Ishikawa (cell line): Measurements from ENCODE around the gene C17orf50.

ENCODE experiments used
- CREB1 ChIP-seq: IDR thresholded peaks from 2 replicates; pipeline ENCODE4 v1.6.1; 2012; ENCODE audit warnings: low read depth
- EGR1 ChIP-seq: IDR thresholded peaks from 2 replicates; pipeline ENCODE4 v1.6.1; 2012
- EP300 ChIP-seq: IDR thresholded peaks from 2 replicates; pipeline ENCODE4 v1.6.1; 2012; ENCODE audit warnings: borderline replicate concordance
- FOXM1 ChIP-seq: IDR thresholded peaks from 2 replicates; pipeline ENCODE4 v1.6.1; 2012; ENCODE audit warnings: low read depth, borderline replicate concordance
- RAD21 ChIP-seq: IDR thresholded peaks from 2 replicates; pipeline ENCODE4 v1.6.1; 2012; ENCODE audit warnings: low read depth
- TAF1 ChIP-seq: IDR thresholded peaks from 2 replicates; pipeline ENCODE4 v1.6.1; 2012; ENCODE audit warnings: low read depth, mild to moderate bottlenecking
- TCF12 ChIP-seq: IDR thresholded peaks from 2 replicates; pipeline ENCODE4 v1.6.1; 2012; ENCODE audit warnings: low read depth
- TEAD4 ChIP-seq: IDR thresholded peaks from 2 replicates; pipeline ENCODE4 v1.6.1; 2012
- YY1 ChIP-seq: IDR thresholded peaks from 2 replicates; pipeline ENCODE4 v1.6.1; 2012; ENCODE audit warnings: low read depth
- TF ChIP-seq, protein P1 (sequence below): IDR thresholded peaks from 2 replicates; pipeline ENCODE4 v1.6.1; 2012
- TF ChIP-seq, protein P2 (sequence below): IDR thresholded peaks from 2 replicates; pipeline ENCODE4 v1.6.1; 2012; ENCODE audit warnings: low read depth, mild to moderate bottlenecking

- TF ChIP-seq TAF1: no peak
- TF ChIP-seq, protein P1, sequence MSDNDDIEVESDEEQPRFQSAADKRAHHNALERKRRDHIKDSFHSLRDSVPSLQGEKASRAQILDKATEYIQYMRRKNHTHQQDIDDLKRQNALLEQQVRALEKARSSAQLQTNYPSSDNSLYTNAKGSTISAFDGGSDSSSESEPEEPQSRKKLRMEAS: no peak
- no peak for TF ChIP-seq YY1
- TF ChIP-seq TCF12: no peak
- TF ChIP-seq, protein P2, sequence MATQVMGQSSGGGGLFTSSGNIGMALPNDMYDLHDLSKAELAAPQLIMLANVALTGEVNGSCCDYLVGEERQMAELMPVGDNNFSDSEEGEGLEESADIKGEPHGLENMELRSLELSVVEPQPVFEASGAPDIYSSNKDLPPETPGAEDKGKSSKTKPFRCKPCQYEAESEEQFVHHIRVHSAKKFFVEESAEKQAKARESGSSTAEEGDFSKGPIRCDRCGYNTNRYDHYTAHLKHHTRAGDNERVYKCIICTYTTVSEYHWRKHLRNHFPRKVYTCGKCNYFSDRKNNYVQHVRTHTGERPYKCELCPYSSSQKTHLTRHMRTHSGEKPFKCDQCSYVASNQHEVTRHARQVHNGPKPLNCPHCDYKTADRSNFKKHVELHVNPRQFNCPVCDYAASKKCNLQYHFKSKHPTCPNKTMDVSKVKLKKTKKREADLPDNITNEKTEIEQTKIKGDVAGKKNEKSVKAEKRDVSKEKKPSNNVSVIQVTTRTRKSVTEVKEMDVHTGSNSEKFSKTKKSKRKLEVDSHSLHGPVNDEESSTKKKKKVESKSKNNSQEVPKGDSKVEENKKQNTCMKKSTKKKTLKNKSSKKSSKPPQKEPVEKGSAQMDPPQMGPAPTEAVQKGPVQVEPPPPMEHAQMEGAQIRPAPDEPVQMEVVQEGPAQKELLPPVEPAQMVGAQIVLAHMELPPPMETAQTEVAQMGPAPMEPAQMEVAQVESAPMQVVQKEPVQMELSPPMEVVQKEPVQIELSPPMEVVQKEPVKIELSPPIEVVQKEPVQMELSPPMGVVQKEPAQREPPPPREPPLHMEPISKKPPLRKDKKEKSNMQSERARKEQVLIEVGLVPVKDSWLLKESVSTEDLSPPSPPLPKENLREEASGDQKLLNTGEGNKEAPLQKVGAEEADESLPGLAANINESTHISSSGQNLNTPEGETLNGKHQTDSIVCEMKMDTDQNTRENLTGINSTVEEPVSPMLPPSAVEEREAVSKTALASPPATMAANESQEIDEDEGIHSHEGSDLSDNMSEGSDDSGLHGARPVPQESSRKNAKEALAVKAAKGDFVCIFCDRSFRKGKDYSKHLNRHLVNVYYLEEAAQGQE: no peak
- TF ChIP-seq EP300: no peak
- TF ChIP-seq RAD21: no peak
- no peak for TF ChIP-seq FOXM1
- no peak for TF ChIP-seq CREB1
- no peak for TF ChIP-seq TEAD4
- TF ChIP-seq EGR1: no peak
Measured at GRCh38 chr17:35765756-35766488, 5.2 kb downstream of the C17orf50 start.
